Measurements from ENCODE around the gene PRND. TPM values are rescaled to one million over a fixed set of nuclear protein-coding genes. Genes with fewer than 3 reads are reported as not detected.
A peak's percentile ranks its signal among the peaks of the same experiment; 100 is the strongest.

PRND gene
- total and polyA plus RNA-seq, 5 donors from 2014 or later, result 0.05 to 0.26 (median 0.17) TPM; not detected in 2

- Mint-ChIP-seq H3K27ac (no peak overlapping the region), H3K36me3 (no peaks in the 10 kb centered on the region), H3K27me3 (peaks cover 17% of the 10 kb centered on the region), H3K9me3 (no peaks in the 10 kb centered on the region), H3K4me1 (peaks cover 0 to 10% (median 1%) of the 10 kb centered on the region in 4 donors), H3K4me3 (no peak overlapping the region)
- no peak for ATAC-seq (ENCODE audit: low read depth in 2 of 2)
- Histone ChIP-seq H3K4me1 (ENCODE audit: control insufficient read depth, insufficient read depth, low read length, poor library complexity, severe bottlenecking) (no peaks in the 10 kb centered on the region), H3K27ac (ENCODE audit: insufficient read depth, low read length, poor library complexity, severe bottlenecking) (no peak overlapping the region), H3K36me3 (ENCODE audit: control insufficient read depth, insufficient read depth, low read length) (no peaks in the 10 kb centered on the region), H3K9me3 (ENCODE audit: control insufficient read depth in 2 of 2, low read length in 2 of 2) (no peaks in the 10 kb centered on the region), H3K27me3 (ENCODE audit: control insufficient read depth, insufficient read depth, low read length) (no peaks in the 10 kb centered on the region), H3K4me3 (ENCODE audit: low read depth, low read length) (no peak overlapping the region)
- no peak for DNase-seq
Observed at GRCh38 chr20:4708036-4708435, 13.7 kb upstream of the PRND start.

- no peak overlapping the region for H3K4me3 ChIP-seq (ENCODE audit: low read depth, low read length)
- no peaks in the 10 kb centered on the region for H3K27me3 ChIP-seq (ENCODE audit: control insufficient read depth, insufficient read depth, low read length)
- no peaks in the 10 kb centered on the region for H3K36me3 Mint-ChIP-seq
- DNase-seq (no peak), ATAC-seq (ENCODE audit: low read depth in 2 of 2) (no peak)
- no peaks in the 10 kb centered on the region for H3K36me3 ChIP-seq (ENCODE audit: control insufficient read depth, insufficient read depth, low read length)
- no peaks in the 10 kb centered on the region for H3K4me1 ChIP-seq (ENCODE audit: control insufficient read depth, insufficient read depth, low read length, poor library complexity, severe bottlenecking)
- no peak overlapping the region for H3K4me3 Mint-ChIP-seq
- H3K4me1 Mint-ChIP-seq, result peaks cover 0 to 10% (median 1%) of the 10 kb centered on the region in 4 donors
- H3K9me3 Mint-ChIP-seq, result no peaks in the 10 kb centered on the region
- H3K27me3 Mint-ChIP-seq, result peaks cover 15% of the 10 kb centered on the region
- H3K9me3 ChIP-seq (ENCODE audit: control insufficient read depth in 2 of 2, low read length in 2 of 2), result no peaks in the 10 kb centered on the region
- H3K27ac Mint-ChIP-seq, result no peak overlapping the region
- H3K27ac ChIP-seq (ENCODE audit: insufficient read depth, low read length, poor library complexity, severe bottlenecking), result no peak overlapping the region
Observed at GRCh38 chr20:4708856-4709255, 12.9 kb upstream of the PRND start.

- ATAC-seq (ENCODE audit: low read depth in 2 of 2) (no peak), DNase-seq (no peak)
- Mint-ChIP-seq H3K9me3 (no peaks in the 10 kb centered on the region), H3K36me3 (no peaks in the 10 kb centered on the region), H3K4me1 (peaks cover 0 to 10% (median 1%) of the 10 kb centered on the region in 4 donors), H3K4me3 (no peak overlapping the region), H3K27ac (no peak overlapping the region), H3K27me3 (peaks cover 9% of the 10 kb centered on the region)
- Histone ChIP-seq H3K27me3 (ENCODE audit: control insufficient read depth, insufficient read depth, low read length) (peaks cover 2% of the 10 kb centered on the region), H3K4me3 (ENCODE audit: low read depth, low read length) (no peak overlapping the region), H3K27ac (ENCODE audit: insufficient read depth, low read length, poor library complexity, severe bottlenecking) (no peak overlapping the region), H3K4me1 (ENCODE audit: control insufficient read depth, insufficient read depth, low read length, poor library complexity, severe bottlenecking) (no peaks in the 10 kb centered on the region), H3K9me3 (ENCODE audit: control insufficient read depth in 2 of 2, low read length in 2 of 2) (no peaks in the 10 kb centered on the region), H3K36me3 (ENCODE audit: control insufficient read depth, insufficient read depth, low read length) (no peaks in the 10 kb centered on the region)
Observed at GRCh38 chr20:4709261-4710105, 12.2 kb upstream of the PRND start.

- Mint-ChIP-seq H3K27ac (no peak overlapping the region), H3K27me3 (peaks cover 6% of the 10 kb centered on the region), H3K4me3 (no peak overlapping the region), H3K9me3 (no peaks in the 10 kb centered on the region), H3K36me3 (no peaks in the 10 kb centered on the region), H3K4me1 (peaks cover 0 to 10% (median 1%) of the 10 kb centered on the region in 4 donors)
- no peak for ATAC-seq (ENCODE audit: low read depth in 2 of 2)
- no peak overlapping the region for H3K27ac ChIP-seq (ENCODE audit: insufficient read depth, low read length, poor library complexity, severe bottlenecking)
- H3K4me1 ChIP-seq (ENCODE audit: control insufficient read depth, insufficient read depth, low read length, poor library complexity, severe bottlenecking), result no peaks in the 10 kb centered on the region
- no peaks in the 10 kb centered on the region for H3K36me3 ChIP-seq (ENCODE audit: control insufficient read depth, insufficient read depth, low read length)
- DNase-seq, result no peak
- peaks cover 2% of the 10 kb centered on the region for H3K27me3 ChIP-seq (ENCODE audit: control insufficient read depth, insufficient read depth, low read length)
- H3K4me3 ChIP-seq (ENCODE audit: low read depth, low read length), result no peak overlapping the region
- no peaks in the 10 kb centered on the region for H3K9me3 ChIP-seq (ENCODE audit: control insufficient read depth in 2 of 2, low read length in 2 of 2)
Observed at GRCh38 chr20:4710106-4710475, 11.6 kb upstream of the PRND start.

GRCh38 chr20:4711511-4711910 is 10.2 kb upstream of the PRND start:
- Histone ChIP-seq H3K4me3 (ENCODE audit: low read depth, low read length) (no peak overlapping the region), H3K27ac (ENCODE audit: insufficient read depth, low read length, poor library complexity, severe bottlenecking) (no peak overlapping the region), H3K4me1 (ENCODE audit: control insufficient read depth, insufficient read depth, low read length, poor library complexity, severe bottlenecking) (no peaks in the 10 kb centered on the region), H3K27me3 (ENCODE audit: control insufficient read depth, insufficient read depth, low read length) (peaks cover 2% of the 10 kb centered on the region), H3K9me3 (ENCODE audit: control insufficient read depth in 2 of 2, low read length in 2 of 2) (no peaks in the 10 kb centered on the region), H3K36me3 (ENCODE audit: control insufficient read depth, insufficient read depth, low read length) (no peaks in the 10 kb centered on the region)
- Mint-ChIP-seq H3K27ac (no peak overlapping the region), H3K9me3 (no peaks in the 10 kb centered on the region), H3K4me3 (no peak overlapping the region), H3K36me3 (no peaks in the 10 kb centered on the region), H3K4me1 (peaks cover 0 to 10% (median 1%) of the 10 kb centered on the region in 4 donors), H3K27me3 (peaks cover 11% of the 10 kb centered on the region)
- ATAC-seq (ENCODE audit: low read depth in 2 of 2) (no peak), DNase-seq (peak in 1 of 3 donors; percentile 45)

- no peaks in the 10 kb centered on the region for H3K9me3 Mint-ChIP-seq
- H3K4me1 Mint-ChIP-seq, result peaks cover 0 to 10% (median 1%) of the 10 kb centered on the region in 4 donors
- no peaks in the 10 kb centered on the region for H3K9me3 ChIP-seq (ENCODE audit: control insufficient read depth in 2 of 2, low read length in 2 of 2)
- no peak overlapping the region for H3K27ac Mint-ChIP-seq
- no peak overlapping the region for H3K4me3 Mint-ChIP-seq
- no peaks in the 10 kb centered on the region for H3K36me3 ChIP-seq (ENCODE audit: control insufficient read depth, insufficient read depth, low read length)
- no peaks in the 10 kb centered on the region for H3K36me3 Mint-ChIP-seq
- H3K4me3 ChIP-seq (ENCODE audit: low read depth, low read length), result no peak overlapping the region
- no peak overlapping the region for H3K27ac ChIP-seq (ENCODE audit: insufficient read depth, low read length, poor library complexity, severe bottlenecking)
- no peaks in the 10 kb centered on the region for H3K4me1 ChIP-seq (ENCODE audit: control insufficient read depth, insufficient read depth, low read length, poor library complexity, severe bottlenecking)
- peaks cover 11% of the 10 kb centered on the region for H3K27me3 Mint-ChIP-seq
- DNase-seq (no peak), ATAC-seq (ENCODE audit: low read depth in 2 of 2) (no peak)
- H3K27me3 ChIP-seq (ENCODE audit: control insufficient read depth, insufficient read depth, low read length), result peaks cover 2% of the 10 kb centered on the region
Observed at GRCh38 chr20:4713401-4713800, 8.3 kb upstream of the PRND start.

- H3K27ac Mint-ChIP-seq, result no peak overlapping the region
- Histone ChIP-seq H3K4me3 (ENCODE audit: low read depth, low read length) (no peak overlapping the region), H3K4me1 (ENCODE audit: control insufficient read depth, insufficient read depth, low read length, poor library complexity, severe bottlenecking) (no peaks in the 10 kb centered on the region), H3K27ac (ENCODE audit: insufficient read depth, low read length, poor library complexity, severe bottlenecking) (no peak overlapping the region), H3K36me3 (ENCODE audit: control insufficient read depth, insufficient read depth, low read length) (no peaks in the 10 kb centered on the region), H3K9me3 (ENCODE audit: control insufficient read depth in 2 of 2, low read length in 2 of 2) (no peaks in the 10 kb centered on the region), H3K27me3 (ENCODE audit: control insufficient read depth, insufficient read depth, low read length) (peaks cover 2% of the 10 kb centered on the region)
- H3K27me3 Mint-ChIP-seq, result peaks cover 11% of the 10 kb centered on the region
- H3K4me3 Mint-ChIP-seq, result no peak overlapping the region
- no peaks in the 10 kb centered on the region for H3K36me3 Mint-ChIP-seq
- H3K4me1 Mint-ChIP-seq, result peaks cover 0 to 10% (median 1%) of the 10 kb centered on the region in 4 donors
- ATAC-seq (ENCODE audit: low read depth in 2 of 2) (no peak), DNase-seq (no peak)
- H3K9me3 Mint-ChIP-seq, result no peaks in the 10 kb centered on the region
Observed at GRCh38 chr20:4714818-4715217, 6.9 kb upstream of the PRND start.
